DOHH2 (cell line): ENCODE measurements around the gene CAMTA2.

Source experiments
- CTCF ChIP-seq: fragments of 200-600 bp; sonication (generic); IDR thresholded peaks from one replicate; pipeline ENCODE4 v1.5.1; 2014; ENCODE audit warnings: antibody characterized with exemption, mild to moderate bottlenecking, low read depth, low read length; ENCODE audit not compliant: poor library complexity, severe bottlenecking
- EZH2phosphoT487 ChIP-seq: fragments of 200-600 bp; sonication (generic); IDR thresholded peaks from 2 replicates; pipeline ENCODE4 v1.6.1; 2017; ENCODE audit warnings: borderline replicate concordance, mild to moderate bottlenecking, antibody characterized with exemption, low read length, moderate library complexity, mixed read lengths

GRCh38 chr17:4945176-4945943 lies 42.1 kb downstream of the CAMTA2 start:
- no peak for TF ChIP-seq CTCF
- no peak for TF ChIP-seq EZH2phosphoT487
